ENCODE data around the gene ADH1A.

DNA sequence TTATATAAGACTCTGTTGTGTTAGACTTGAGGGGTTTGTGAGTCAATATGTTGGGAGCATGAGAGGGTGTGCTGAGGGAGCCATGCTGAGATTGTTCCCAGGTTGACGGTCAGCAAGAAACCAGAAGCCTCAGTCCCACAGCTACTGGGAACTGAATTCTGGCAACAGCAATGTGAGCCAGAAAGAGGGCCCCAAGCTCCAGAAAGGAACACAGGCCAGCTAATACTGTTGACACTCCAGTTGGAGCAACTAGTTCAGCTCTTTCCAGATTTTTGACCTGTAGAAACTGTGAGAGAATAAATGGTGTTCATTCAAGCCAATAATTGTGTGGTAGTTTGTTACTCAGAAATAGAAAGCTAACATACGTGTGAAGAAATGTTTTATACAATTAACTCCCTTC, 17.1 kb downstream of the ADH1A start:
- TF ChIP-seq POLR2A (IDR thresholded peaks at IDR 0.05), result no peak
- TF ChIP-seq, protein P1, sequence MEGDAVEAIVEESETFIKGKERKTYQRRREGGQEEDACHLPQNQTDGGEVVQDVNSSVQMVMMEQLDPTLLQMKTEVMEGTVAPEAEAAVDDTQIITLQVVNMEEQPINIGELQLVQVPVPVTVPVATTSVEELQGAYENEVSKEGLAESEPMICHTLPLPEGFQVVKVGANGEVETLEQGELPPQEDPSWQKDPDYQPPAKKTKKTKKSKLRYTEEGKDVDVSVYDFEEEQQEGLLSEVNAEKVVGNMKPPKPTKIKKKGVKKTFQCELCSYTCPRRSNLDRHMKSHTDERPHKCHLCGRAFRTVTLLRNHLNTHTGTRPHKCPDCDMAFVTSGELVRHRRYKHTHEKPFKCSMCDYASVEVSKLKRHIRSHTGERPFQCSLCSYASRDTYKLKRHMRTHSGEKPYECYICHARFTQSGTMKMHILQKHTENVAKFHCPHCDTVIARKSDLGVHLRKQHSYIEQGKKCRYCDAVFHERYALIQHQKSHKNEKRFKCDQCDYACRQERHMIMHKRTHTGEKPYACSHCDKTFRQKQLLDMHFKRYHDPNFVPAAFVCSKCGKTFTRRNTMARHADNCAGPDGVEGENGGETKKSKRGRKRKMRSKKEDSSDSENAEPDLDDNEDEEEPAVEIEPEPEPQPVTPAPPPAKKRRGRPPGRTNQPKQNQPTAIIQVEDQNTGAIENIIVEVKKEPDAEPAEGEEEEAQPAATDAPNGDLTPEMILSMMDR (IDR thresholded peaks at IDR 0.05), result no peak
- TF ChIP-seq POLR2AphosphoS5 (IDR thresholded peaks at IDR 0.05), result no peak
